Measurements from ENCODE around the gene JSRP1.

The JSRP1 gene

DNA sequence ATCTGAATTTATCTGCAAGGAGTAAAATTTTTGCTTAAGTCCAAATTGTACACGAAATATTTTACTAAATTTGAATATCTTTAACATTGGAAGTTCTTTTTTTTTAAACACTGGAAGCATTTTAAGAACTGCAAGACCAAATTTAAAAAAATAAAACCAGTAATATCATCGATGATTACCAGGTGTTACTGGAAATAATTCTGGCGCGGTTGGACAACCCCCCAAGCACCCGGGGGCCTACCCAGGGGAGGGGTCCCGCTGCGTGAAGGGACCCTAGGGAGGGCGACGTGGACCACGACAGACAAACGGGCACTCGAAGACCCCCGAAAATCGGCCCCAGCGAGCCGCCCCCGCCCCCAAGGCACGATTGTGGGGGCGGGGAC is 12.6 kb upstream of the JSRP1 start:
- in situ Hi-C loops (cut with HindIII; ENCODE audit: low sequenced_read_pairs): no loop called here

DNA sequence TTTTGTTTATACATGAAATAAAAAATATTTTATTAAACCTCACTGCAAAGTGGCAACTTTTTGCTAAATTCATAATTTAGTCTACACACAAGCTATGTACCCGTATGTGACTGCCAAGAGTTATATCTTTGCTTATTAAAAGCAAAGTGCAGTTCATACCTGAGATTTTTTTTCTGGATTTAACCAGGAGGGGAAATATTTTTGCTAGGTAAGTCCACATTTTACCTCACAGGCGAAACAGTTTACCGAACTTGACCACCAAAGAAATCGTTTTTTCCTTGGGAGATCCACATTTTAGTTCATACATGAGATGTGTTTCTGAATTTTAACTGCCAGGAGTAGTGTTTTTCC is 12.2 kb upstream of the JSRP1 start:
- in situ Hi-C loops (cut with HindIII; ENCODE audit: low sequenced_read_pairs): no loop called here

DNA sequence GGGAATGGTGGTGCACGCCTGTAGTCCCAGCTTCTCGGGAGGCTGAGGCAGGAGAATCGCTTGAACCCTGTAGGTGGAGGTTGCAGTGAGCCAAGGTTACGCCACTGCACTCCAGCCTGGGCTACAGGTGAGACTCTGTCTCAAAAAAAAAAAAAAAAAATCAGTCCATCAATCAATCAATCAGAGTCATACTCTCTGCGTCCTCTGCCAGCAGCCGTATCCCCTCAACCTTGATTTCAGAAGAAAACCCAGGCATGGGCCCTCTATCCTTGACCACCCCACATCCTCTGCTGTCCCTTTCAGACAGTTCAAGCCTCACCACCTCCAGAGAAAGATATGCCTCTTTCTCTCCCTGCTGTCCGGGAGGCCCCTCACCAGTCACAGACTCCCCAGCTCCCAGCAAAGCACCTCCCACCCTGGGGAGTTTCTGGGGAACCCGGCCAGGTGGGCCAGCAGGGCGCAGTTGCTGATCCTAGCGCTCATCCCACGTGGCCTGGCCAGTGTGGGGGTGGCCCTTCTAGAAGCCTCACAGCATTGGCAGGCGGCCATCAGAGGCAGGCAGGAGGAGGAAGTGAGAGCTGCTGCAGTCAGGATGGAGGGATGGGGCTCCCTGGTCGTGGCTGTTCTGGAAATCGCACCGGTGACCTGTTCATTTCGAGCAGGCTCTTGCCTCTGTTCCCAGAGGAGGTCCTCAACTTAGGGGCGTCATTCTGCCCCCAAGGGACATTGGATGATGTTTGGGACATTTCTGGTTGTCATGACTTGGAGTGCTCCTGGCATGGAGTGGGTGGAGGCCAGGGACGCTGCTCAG is 10.2 kb upstream of the JSRP1 start:
- in situ Hi-C loops (cut with HindIII; ENCODE audit: low sequenced_read_pairs): no loop called here

DNA sequence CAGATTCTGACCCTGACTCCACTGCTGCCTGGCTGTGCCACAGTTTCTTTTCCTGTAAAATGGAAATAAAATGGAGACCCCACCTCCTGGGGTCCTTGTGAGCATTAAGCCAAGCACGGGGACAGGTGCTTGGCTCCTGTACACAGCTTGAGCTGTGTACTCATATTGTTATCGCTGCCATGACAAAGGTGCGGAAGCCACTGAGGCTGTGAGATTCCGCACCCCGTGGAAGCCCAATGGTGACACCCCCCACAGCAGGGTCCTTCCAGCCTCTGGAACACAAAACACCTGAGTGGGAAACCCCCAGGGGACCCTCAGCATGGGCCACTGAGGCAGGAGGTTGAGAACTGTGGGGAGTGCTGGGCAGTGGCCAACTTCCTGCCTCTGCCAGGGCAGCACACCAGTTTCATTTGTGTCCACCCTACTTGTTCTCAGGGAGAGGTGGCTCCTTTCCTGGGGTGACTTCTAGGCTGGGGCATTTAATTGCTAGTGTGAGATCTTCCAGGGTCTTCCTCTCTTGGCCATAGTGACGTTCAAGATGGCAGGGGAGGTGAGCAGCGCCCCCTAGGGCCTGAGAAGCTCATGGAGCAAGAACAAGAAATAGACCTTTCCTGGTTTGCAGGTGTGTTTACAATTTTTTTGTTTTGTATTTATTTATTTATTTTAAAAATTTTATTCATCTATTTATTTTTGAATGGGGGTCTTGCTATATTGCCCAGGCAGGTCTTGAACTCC is 5.4 kb upstream of the JSRP1 start:
- in situ Hi-C loops (cut with HindIII; ENCODE audit: low sequenced_read_pairs): no loop called here

DNA sequence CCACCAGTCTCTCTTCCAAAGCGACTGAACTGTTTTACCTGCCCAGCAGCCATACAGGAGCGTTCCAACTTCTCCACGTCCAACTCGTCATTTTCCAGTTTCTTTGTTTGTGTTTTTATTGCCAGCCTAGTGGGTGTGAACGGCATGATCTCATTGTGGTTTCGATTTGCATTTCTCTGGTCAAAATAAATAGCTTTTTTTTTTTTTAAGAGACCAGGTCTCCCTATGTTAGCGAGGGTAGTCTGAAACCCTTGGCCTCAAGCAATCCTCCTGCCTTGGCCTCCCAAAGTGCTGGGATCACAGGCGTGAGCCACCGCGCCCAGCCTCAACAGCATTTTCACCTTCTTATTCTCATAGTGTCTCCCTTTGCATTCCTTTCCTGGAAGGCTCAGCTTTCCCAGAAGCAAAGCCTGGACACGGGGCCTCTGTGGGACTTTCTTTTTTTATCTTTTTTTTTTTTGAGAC is 4.2 kb upstream of the JSRP1 start:
- in situ Hi-C loops (cut with HindIII; ENCODE audit: low sequenced_read_pairs): no loop called here

DNA sequence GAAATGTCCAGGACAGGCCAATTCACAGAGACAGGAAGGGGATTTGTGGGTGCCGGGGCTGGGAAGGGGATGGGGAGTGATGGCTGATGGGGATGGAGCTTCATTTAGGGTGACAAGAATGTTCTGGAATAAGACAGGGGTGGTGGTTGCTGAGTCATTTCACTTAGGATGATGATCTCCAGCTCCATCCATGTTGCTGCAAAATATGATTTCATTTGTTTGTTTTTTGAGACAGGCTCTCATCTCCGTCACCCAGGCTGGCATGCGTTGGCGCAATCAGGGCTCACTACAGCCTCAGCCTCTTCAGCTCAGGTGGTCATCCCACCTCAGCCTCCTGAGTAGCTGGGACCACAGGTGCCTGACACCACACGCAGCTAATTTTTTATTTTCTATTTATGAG is 3.1 kb upstream of the JSRP1 start:
- in situ Hi-C loops (cut with HindIII; ENCODE audit: low sequenced_read_pairs): no loop called here

DNA sequence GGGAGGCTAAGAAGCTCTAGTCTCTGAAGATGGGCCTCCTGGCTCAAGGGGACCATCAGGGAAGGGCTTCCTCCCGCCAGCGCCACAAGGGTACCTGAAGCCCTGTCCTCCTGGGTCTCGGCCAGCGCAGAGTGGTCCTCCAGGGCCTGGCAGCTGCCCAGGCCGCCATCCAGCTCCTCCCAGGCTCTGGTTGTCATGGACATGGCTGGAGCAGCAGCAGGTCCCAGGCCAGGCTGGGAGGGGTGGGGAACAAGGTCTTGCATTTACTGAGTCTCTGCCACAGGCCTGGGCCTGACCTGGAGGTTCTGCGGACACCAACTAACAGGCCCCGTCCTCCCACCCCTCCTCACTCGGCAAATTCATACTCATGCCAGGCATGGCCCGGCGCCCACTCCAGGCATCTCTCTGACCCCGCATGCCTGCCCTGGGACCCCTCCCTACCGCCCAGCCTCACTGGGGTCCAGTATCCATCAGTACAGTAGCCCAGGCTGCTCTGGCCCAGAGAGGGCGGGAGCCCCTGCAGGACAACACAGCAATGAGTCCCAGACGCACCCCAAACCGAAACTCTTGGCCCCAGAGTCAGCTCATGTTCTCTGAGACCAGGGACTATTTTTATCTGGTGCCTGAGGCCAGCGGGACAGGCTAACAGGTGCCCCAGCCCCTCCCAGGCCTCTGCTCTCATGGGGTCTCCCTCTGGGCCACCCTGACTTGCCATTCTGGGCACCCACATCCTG is 938 bp downstream of the JSRP1 start:
- in situ Hi-C loops (cut with HindIII; ENCODE audit: low sequenced_read_pairs): no loop called here

DNA sequence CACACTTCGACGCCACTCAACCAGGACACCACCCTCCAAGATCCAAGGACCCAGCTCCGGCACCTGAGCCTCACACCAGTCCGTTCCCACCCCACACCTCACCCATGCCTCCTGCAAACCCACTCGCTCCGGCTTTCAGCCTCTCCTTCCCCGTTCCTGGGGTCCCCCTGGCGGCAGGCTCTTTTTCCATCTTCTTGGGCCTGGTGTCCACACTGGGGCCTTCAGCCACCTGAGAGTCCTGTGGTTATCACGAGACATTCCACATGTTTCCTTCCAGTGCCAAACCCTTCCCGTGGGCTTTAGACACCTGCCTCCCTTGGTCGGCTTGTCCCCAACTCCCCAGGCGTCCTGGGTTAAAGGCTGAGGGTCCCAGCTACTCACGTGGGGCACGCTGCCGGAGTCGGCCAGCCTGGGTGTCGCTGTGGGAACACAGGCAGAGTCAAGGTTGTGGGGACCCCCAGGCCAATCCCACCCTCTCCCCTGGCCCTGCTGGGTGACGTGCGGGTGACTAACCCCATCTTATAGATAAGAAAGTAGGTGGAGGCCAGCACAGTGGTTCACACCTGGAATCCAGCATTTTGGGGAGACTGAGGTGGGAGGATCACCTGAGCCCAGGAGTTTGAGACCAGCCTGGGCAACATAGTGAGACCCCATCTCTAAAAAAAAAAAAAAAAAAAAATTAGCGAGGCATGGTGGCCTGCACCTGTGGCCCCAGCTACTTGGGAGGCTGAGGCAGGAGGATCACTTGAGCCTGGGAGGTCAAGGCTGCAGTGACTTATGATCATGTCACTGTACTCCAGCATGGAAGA is 1.9 kb downstream of the JSRP1 start:
- in situ Hi-C loops (cut with HindIII; ENCODE audit: low sequenced_read_pairs): no loop called here

DNA sequence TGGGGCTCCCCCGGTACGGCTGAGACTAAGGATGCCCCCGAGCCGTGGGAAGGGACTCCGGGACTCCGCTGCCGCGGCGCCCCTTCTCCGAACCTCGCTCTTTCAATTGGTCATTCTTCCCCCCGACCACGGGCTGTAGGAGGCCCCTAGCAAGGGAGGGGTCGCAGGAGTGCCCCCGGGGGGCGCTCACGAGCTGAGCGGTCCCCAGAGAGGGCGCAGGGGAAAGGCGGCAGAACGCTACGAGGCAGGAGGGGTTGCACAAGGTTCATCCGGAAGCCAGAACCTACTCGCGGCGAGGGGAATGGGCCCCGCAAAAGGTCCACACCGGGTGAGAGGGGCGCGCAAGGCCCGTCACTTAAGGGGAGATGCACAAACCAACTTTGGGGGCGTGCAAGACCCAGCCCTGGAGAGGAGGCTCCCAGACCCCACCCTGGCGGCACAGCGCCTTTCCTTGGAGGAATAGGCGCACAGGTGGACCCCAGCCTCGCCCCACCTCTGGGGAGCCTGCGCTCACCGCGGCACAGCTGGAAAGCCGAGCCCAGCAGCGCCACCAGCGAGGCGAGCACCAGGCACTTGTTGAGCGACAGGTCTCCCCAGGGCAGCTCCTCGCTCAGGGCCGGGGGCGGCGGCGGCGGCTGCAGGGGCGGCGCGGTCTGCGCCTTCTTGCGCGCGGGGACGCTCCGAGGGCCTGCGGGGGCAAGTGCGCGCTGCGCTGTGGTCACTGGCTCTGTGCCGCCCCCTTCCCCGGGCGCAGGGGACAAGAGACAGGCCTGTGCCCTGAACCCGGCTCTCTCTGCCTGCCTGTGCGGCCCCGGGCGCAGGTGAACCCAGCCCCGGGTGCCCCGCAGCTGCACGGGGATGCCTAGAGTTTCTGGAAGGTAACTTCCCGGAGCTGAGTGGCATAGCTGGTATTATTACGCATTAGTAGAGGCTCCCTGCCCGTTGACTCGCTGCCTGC is 2.8 kb downstream of the JSRP1 start:
- in situ Hi-C loops (cut with HindIII; ENCODE audit: low sequenced_read_pairs): no loop called here

DNA sequence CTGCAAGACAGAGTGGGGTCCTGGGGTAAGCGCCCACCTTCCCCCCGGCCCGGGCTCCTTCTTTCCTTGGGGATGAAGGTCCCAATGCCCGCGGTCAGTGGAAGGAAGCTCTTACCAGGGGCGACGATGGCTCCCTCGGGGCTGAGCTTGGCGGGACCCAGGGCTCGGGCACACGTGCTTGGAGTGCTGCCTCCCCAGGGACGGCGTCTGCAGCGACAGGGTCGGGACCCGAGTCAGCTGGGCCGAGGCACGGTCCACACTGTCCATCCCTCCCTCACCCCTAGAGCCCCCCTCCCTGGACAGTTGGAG is 3.5 kb downstream of the JSRP1 start:
- in situ Hi-C loops (cut with HindIII; ENCODE audit: low sequenced_read_pairs): no loop called here

DNA sequence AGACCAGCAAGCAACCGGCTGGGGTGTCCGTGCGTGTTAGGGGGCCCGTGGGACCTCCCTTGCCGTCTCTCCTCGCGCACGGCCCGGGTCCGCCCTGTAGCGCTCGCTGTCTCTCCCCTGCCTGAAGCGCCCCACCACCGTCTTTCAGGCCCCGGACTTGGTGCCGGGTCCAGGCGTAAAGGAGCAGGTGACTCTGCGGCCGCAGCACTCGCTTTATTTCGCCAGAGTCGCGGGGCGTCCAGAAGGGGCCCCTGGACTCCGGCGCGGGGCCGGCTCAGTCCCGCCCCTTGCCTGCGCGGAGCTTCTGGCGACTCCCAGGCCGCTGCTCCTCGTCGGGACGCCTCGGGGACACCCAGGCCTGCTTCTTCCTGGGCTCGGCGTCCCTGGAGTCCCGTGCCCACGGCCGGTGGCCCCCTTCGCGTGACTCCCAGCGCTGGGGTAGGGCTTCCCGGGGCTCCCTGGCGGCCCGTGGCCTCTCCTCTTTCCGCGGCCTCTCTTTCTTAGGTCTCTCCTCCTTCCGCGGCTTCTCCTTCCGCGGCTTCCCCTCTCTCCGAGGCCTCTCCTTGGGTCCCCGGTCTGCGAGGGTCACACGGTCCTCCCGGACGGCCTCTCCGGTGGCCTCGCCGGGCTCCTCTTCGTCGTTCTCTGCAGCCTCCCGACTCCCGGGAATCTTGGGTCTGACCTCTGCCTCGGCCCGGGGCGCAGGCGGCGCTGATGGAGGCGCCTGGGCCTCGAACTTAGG is 4.0 kb downstream of the JSRP1 start:
- in situ Hi-C loops (cut with HindIII; ENCODE audit: low sequenced_read_pairs): no loop called here

DNA sequence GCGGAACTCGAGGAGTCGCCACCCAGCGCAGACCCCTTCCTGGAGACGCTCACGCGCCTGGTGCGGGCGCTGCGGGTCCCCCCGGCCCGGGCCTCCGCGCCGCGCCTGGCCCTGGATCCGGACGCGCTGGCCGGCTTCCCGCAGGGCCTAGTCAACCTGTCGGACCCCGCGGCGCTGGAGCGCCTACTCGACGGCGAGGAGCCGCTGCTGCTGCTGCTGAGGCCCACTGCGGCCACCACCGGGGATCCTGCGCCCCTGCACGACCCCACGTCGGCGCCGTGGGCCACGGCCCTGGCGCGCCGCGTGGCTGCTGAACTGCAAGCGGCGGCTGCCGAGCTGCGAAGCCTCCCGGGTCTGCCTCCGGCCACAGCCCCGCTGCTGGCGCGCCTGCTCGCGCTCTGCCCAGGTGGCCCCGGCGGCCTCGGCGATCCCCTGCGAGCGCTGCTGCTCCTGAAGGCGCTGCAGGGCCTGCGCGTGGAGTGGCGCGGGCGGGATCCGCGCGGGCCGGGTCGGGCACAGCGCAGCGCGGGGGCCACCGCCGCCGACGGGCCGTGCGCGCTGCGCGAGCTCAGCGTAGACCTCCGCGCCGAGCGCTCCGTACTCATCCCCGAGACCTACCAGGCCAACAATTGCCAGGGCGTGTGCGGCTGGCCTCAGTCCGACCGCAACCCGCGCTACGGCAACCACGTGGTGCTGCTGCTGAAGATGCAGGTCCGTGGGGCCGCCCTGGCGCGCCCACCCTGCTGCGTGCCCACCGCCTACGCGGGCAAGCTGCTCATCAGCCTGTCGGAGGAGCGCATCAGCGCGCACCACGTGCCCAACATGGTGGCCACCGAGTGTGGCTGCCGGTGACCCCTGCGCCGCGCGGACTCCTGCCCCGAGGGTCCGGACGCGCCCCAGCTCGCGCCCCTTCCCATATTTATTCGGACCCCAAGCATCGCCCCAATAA is 4.8 kb downstream of the JSRP1 start:
- in situ Hi-C loops (cut with HindIII; ENCODE audit: low sequenced_read_pairs): no loop called here

DNA sequence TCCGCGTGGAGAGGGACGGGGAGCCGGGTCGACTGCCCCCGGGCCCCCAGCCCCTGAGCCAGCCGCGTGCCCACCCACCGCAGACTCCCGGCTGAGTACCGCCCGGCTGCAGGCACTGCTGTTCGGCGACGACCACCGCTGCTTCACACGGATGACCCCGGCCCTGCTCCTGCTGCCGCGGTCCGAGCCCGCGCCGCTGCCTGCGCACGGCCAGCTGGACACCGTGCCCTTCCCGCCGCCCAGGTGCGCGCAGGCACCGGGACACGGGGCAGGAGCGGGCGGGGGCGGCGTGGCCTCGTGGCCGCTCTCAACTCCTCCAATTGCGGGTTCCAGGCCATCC is 5.5 kb downstream of the JSRP1 start:
- in situ Hi-C loops (cut with HindIII; ENCODE audit: low sequenced_read_pairs): no loop called here

DNA sequence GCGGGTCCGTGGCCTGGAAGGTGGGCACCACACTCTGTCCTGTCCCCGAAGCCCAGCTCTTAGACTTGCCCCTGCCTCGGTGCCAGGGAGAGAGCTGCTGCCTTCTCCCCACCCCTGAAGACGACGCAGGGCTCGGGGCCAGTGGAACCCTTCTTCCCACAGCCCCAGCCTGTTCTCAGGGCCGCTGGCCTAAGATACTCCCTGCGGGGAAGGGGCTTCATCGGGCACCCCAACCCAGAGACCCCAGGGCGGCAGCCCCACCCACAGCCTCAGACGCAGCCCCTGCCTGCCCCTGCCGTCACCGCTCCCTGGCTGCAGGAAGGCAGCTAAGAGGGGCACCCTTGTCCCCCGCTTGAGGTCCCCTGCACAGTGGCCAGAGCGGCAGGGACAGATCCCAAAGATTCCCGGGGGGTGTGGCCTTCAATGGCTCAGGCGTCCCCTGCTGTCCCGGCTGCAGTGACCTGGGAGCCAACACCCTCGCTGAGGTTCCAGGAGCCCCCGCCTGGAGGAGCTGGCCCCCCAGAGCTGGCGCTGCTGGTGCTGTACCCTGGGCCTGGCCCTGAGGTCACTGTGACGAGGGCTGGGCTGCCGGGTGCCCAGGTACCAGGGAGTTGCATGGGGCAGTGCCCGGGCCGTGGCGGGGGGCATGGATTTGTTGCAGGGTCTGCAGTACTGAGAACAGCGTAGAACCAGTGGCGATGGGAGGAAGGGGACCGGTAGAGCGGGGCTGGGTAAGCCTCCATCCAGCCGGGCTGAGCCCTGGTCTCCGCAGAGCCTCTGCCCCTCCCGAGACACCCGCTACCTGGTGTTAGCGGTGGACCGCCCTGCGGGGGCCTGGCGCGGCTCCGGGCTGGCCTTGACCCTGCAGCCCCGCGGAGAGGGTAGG is 6.1 kb downstream of the JSRP1 start:
- in situ Hi-C loops (cut with HindIII; ENCODE audit: low sequenced_read_pairs): loop anchor here (5.0 kb wide), 1 partner anchor 77 kb away; the partner anchor contains the start of genes LSM7 and SPPL2B

DNA sequence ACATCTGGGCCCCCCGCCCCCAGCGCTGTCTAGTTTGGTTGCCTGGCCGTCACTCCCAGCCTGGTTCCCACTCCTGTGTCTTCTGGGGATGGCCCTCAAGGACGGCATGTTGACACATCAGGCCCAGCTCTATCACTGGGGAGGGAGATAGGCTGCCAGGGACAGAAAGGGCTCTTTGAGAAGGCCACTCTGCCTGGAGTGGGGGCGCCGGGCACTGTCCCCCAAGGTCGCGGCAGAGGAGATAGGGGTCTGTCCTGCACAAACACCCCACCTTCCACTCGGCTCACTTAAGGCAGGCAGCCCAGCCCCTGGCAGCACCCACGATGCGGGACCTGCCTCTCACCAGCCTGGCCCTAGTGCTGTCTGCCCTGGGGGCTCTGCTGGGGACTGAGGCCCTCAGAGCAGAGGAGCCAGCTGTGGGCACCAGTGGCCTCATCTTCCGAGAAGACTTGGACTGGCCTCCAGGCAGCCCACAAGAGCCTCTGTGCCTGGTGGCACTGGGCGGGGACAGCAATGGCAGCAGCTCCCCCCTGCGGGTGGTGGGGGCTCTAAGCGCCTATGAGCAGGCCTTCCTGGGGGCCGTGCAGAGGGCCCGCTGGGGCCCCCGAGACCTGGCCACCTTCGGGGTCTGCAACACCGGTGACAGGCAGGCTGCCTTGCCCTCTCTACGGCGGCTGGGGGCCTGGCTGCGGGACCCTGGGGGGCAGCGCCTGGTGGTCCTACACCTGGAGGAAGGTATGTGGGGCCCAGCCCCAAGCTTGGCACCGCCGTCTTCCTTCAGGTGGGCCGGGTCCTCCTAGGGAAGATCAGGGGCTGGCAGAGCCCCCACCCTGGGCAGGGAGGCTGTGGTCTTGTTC is 7.0 kb downstream of the JSRP1 start, which contains the start of gene AMH:
Gene AMH, plus strand, starts transcription at position 314 of the 857 bp plus-strand sequence. Its CDS starts 10 bp downstream, at position 324.
- in situ Hi-C loops (cut with HindIII; ENCODE audit: low sequenced_read_pairs): loop anchor here (5.0 kb wide), 1 partner anchor 78 kb away; the partner anchor contains the start of genes LSM7 and SPPL2B

Measured in endothelial cell of hepatic sinusoid (primary cell).